Mononuclear cell (primary cell): ENCODE results near the gene IL1F10. TPM values are rescaled to one million over a fixed set of nuclear protein-coding genes. Genes with fewer than 3 reads are reported as not detected.

ENCODE experiments used
- H3K27me3 ChIP-seq: 2 replicates; pipeline ENCODE4 v1.6.0; 2011; ENCODE audit warnings: low read length, control low read depth; ENCODE audit not compliant: insufficient read depth
- H3K4me1 ChIP-seq: 2 replicates; pipeline ENCODE4 v1.5.1; 2011; ENCODE audit warnings: mild to moderate bottlenecking, low read length, control low read depth; ENCODE audit not compliant: insufficient read depth
- H3K4me3 ChIP-seq: 2 replicates; pipeline ENCODE4 v1.5.1; 2011; ENCODE audit warnings: mild to moderate bottlenecking, low read length, moderate library complexity
- H3K9me3 ChIP-seq: 2 replicates; pipeline ENCODE4 v1.5.1; 2011; ENCODE audit warnings: low read depth, mild to moderate bottlenecking, control low read depth, low read length
- total RNA-seq: library from RNA; depleted of rRNA; stranded (reverse); fragments of >200 nt; gene quantifications from one replicate; pipeline ENCODE4 v1.2.3, GENCODE V29; 2012

Gene IL1F10
- total RNA-seq, 1 donor = not detected

DNA sequence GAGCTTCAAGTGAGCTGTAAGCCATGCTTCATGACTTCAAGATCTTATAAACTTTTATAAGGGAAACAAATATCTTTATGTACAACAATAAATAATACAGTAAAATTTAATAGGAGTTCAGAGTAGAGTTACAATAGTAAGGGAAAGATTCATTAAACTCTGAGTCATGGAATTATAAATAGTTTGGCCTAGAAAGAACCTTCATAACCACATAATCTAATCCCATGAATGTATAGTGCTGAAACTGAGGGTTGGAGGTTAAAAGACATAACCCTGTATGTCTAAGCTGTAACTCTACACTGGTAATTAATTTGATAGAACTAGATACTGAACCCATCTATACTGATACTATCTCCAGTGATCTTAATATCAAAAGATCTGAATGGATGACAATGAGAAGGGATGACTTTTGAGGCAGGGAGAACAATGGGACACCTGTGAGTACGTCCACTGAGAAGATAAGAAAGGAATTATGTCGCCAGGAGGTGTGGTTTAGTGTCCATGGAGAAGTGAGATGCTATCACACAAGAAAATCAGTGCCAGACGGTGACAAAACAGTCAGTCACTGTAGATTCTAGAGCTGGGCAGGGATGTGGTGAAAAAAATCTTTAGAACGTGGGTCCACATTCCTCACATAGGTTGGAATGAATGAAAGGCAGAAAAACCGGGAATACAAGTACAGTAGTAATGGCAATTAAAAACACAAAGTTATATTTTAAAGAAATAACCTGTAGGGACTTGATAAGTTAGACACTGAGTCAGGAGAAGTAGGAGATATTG, 1.1 kb downstream of the IL1F10 start:
- H3K4me1 ChIP-seq = no peaks in the 10 kb centered on the region
- no peaks in the 10 kb centered on the region for H3K9me3 ChIP-seq
- no peaks in the 10 kb centered on the region for H3K27me3 ChIP-seq
- no peak overlapping the region for H3K4me3 ChIP-seq

DNA sequence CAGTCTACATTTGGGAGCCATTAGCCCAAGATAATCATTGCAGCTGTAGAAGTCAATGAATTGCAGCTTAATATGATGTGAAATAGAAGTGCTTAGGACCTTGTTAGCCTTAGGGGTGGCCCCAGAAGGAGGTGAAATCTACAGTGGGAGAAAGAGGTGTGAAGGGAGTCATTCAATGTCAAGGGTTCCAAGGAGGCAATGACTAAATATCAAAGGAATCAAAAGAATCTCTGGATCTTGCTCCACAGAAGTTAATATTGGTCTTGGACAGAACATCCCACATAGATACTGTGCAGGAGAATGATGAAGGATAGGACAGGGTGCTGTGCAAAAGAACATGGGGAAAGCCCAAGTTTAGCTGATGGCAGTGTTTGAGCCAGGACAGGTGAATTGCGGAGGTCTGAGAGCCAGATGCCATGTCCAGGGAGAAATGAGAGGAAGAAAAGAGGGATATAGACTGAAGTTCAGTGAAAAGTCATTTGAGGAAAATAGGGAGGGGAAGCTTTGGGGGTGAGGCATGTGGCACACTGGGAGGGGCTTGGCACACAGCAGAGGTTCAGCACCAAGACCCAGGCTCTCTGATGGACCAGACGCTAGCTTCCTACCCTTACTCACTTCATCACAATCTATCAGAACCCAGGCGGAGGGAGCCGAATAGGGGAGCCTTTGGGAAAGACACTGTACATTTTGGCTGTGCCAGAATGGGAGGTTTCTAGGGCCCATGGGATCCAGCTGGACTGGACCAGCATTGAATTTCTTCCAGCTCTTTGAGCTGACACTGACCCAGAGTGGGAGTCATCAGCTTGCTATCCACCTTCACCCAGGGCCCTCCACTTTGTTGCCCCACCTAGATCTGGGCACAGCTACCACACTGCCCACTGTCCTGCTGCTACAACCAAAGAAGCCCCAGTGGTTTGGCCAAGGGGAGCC, 2.2 kb downstream of the IL1F10 start:
- Histone ChIP-seq H3K27me3 (no peaks in the 10 kb centered on the region), H3K4me1 (no peaks in the 10 kb centered on the region), H3K4me3 (no peak overlapping the region), H3K9me3 (no peaks in the 10 kb centered on the region)

GRCh38 chr2:113070606-113070975, 2.8 kb downstream of the IL1F10 start:
- no peaks in the 10 kb centered on the region for H3K4me1 ChIP-seq
- no peak overlapping the region for H3K4me3 ChIP-seq
- H3K27me3 ChIP-seq = no peaks in the 10 kb centered on the region
- no peaks in the 10 kb centered on the region for H3K9me3 ChIP-seq

- H3K4me3 ChIP-seq = no peak overlapping the region
Observed at GRCh38 chr2:113072584-113072983, 4.8 kb downstream of the IL1F10 start.

DNA sequence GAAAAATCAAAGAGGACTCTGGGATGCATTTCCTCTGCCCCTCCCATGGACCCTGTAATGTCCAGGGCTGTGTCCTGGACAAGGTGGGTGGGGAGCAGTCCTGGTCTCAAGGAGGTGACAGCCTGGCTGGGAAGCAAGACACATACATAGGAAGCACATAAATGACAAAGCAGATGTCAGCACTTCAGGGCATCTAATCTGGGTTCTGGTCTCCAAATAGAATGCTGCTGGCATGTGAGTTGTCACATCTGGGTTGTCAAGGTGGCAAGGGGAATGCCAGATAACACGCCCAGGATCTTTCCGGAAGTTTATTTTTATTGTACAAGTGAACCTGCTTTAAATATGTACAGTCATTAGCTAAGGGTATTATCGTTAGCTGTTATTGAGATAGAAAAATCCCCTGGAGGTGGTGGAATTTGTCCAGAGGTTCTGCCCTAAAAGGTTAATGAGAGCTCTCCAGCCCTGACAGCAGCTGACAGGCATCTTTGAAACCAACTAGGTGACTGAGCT, 5.6 kb downstream of the IL1F10 start:
- no peaks in the 10 kb centered on the region for H3K27me3 ChIP-seq
- no peak overlapping the region for H3K4me3 ChIP-seq
- H3K4me1 ChIP-seq = no peaks in the 10 kb centered on the region
- no peaks in the 10 kb centered on the region for H3K9me3 ChIP-seq

More at GRCh38 chr2:113072584-113072983, 4.8 kb downstream of the IL1F10 start:
- Histone ChIP-seq H3K9me3 (no peaks in the 10 kb centered on the region), H3K27me3 (no peaks in the 10 kb centered on the region), H3K4me1 (no peaks in the 10 kb centered on the region)

- Histone ChIP-seq H3K9me3 (no peaks in the 10 kb centered on the region), H3K4me3 (no peak overlapping the region), H3K27me3 (no peaks in the 10 kb centered on the region), H3K4me1 (no peaks in the 10 kb centered on the region)
Observed at GRCh38 chr2:113075030-113075429, 7.3 kb downstream of the IL1F10 start.

DNA sequence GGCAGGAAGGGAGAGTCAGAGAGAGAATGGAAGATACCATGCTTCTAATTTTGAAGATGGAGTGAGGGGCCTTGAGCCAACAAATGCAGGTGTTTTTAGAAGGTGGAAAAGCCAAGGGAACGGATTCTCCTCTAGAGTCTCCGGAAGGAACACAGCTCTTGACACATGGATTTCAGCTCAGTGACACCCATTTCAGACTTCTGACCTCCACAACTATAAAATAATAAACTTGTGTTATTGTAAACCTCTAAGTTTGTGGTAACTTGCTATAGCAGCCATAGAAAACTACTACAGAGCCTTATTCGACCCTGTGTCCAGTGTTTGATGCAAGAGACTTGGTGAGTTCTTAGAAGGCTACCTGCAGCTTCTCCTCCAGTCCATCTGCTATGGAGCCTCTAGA, 7.8 kb downstream of the IL1F10 start:
- Histone ChIP-seq H3K9me3 (no peaks in the 10 kb centered on the region), H3K27me3 (no peaks in the 10 kb centered on the region), H3K4me1 (no peaks in the 10 kb centered on the region), H3K4me3 (no peak overlapping the region)

- Histone ChIP-seq H3K9me3 (no peaks in the 10 kb centered on the region), H3K4me1 (no peaks in the 10 kb centered on the region), H3K27me3 (no peaks in the 10 kb centered on the region), H3K4me3 (no peak overlapping the region)
Observed at GRCh38 chr2:113076954-113077669, 9.3 kb downstream of the IL1F10 start.

GRCh38 chr2:113077921-113078320, 10.2 kb downstream of the IL1F10 start:
- H3K4me3 ChIP-seq = no peak overlapping the region
- no peaks in the 10 kb centered on the region for H3K9me3 ChIP-seq
- H3K27me3 ChIP-seq = no peaks in the 10 kb centered on the region
- H3K4me1 ChIP-seq = no peaks in the 10 kb centered on the region

- Histone ChIP-seq H3K9me3 (no peaks in the 10 kb centered on the region), H3K4me3 (no peak overlapping the region), H3K27me3 (no peaks in the 10 kb centered on the region), H3K4me1 (no peaks in the 10 kb centered on the region)
Observed at GRCh38 chr2:113078350-113078839, 10.6 kb downstream of the IL1F10 start.

- Histone ChIP-seq H3K9me3 (no peaks in the 10 kb centered on the region), H3K4me1 (no peaks in the 10 kb centered on the region), H3K27me3 (no peaks in the 10 kb centered on the region)
Observed at GRCh38 chr2:113079131-113079530, 11.4 kb downstream of the IL1F10 start.

GRCh38 chr2:113080134-113080533, 12.4 kb downstream of the IL1F10 start:
- Histone ChIP-seq H3K9me3 (no peaks in the 10 kb centered on the region), H3K4me1 (no peaks in the 10 kb centered on the region), H3K4me3 (no peak overlapping the region), H3K27me3 (no peaks in the 10 kb centered on the region)

More at GRCh38 chr2:113079131-113079530, 11.4 kb downstream of the IL1F10 start:
- H3K4me3 ChIP-seq = no peak overlapping the region

- Histone ChIP-seq H3K4me3 (no peak overlapping the region), H3K4me1 (no peaks in the 10 kb centered on the region), H3K9me3 (no peaks in the 10 kb centered on the region), H3K27me3 (no peaks in the 10 kb centered on the region)
Observed at GRCh38 chr2:113081488-113082210, 13.9 kb downstream of the IL1F10 start.

DNA sequence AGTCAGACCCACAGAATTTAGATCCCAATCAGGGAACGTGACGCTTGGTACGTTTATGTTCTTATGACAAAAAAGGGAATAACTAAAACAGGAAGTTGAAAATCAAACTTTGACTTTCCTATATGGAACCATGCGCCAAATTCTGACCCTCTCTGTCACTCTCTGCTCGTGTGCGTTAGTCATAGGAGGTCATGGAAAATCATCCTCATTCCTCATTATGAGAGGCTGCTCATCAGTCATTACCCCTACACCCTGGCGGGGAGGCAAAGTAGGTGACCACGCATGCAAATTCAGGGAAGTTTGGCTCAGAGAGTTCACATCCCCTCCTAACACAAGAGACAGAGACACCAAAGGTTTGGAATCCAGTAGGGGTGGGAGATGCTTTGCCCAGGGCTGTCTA, 15.5 kb downstream of the IL1F10 start:
- H3K9me3 ChIP-seq = no peaks in the 10 kb centered on the region
- H3K4me3 ChIP-seq = no peak overlapping the region

More for the DNA sequence above, 15.5 kb downstream of the IL1F10 start:
- H3K4me1 ChIP-seq = no peaks in the 10 kb centered on the region
- H3K27me3 ChIP-seq = no peaks in the 10 kb centered on the region
